ENCODE results near the gene AGL. TPM values are rescaled to one million over a fixed set of nuclear protein-coding genes. Genes with fewer than 3 reads are reported as not detected.
"Not testable (repeated sequence)": the region's sequence is repeated elsewhere in the genome, so short reads cannot be mapped to it uniquely, and the experiment has no call there.

AGL gene
- total and polyA plus RNA-seq, 2 of the 8 experiments (the other 6 are each of a cell fraction or from before 2014, with no cell fraction given), result 2.7 to 19.2 TPM

GRCh38 chr1:99836171-99837103 lies 13.7 kb upstream of the AGL start:
- H2BK5ac ChIP-seq (ENCODE audit: low read depth, low read length); H2BK120ac ChIP-seq (replicated peaks; ENCODE audit: low read depth, low read length); H3K36me3 ChIP-seq (ENCODE audit: control insufficient read depth in 2 of 4, insufficient read depth in 4 of 4, low read length in 3 of 4); H3K14ac ChIP-seq (ENCODE audit: insufficient read length); H3K79me2 ChIP-seq (ENCODE audit: control insufficient read depth in 1 of 2, insufficient read depth in 2 of 2, low read length in 2 of 2); CTCF ChIA-PET (ENCODE audit: partially characterized antibody); H3K56ac ChIP-seq (replicated peaks; ENCODE audit: insufficient read length, low read depth, low read length); H3K18ac ChIP-seq (ENCODE audit: extremely low read depth, low read length); H3K9ac ChIP-seq (replicated peaks in 1 of 4; ENCODE audit: extremely low read depth in 1 of 4, low read depth in 3 of 4, low read length in 3 of 4); H3K4me1 ChIP-seq (replicated peaks in 1 of 4; ENCODE audit: control insufficient read depth in 3 of 4, insufficient read depth in 4 of 4, low read length in 3 of 4); FAIRE-seq; H3K4me3 ChIP-seq (ENCODE audit: extremely low read depth in 1 of 4, insufficient read depth in 2 of 4, low read depth in 3 of 4, low read length in 4 of 4); H3K79me1 ChIP-seq (ENCODE audit: low read depth, low read length); H3K27me3 ChIP-seq (replicated peaks in 1 of 4; ENCODE audit: control insufficient read depth in 3 of 4, extremely low read depth in 1 of 4, insufficient read depth in 3 of 4, low read length in 3 of 4); H4K5ac ChIP-seq (ENCODE audit: insufficient read length, low read depth, low read length); H4K91ac ChIP-seq (replicated peaks; ENCODE audit: insufficient read length, low read length); H2BK15ac ChIP-seq (ENCODE audit: low read length); H3K23ac ChIP-seq (ENCODE audit: insufficient read length); H3K27ac ChIP-seq (ENCODE audit: low read depth, low read length); H2BK12ac ChIP-seq (ENCODE audit: low read depth, low read length); H2BK20ac ChIP-seq (ENCODE audit: low read length); POLR2A ChIA-PET (ENCODE audit: partially characterized antibody); H3K4me2 ChIP-seq (ENCODE audit: insufficient read depth in 1 of 2, low read depth in 2 of 2, low read length in 2 of 2); H3K4ac ChIP-seq (replicated peaks; ENCODE audit: insufficient read length, low read depth, low read length); H3K9me3 ChIP-seq (ENCODE audit: insufficient read depth in 2 of 2, low read depth in 1 of 2, low read length in 1 of 2); H3K23me2 ChIP-seq (ENCODE audit: low read depth, low read length); H4K20me1 ChIP-seq (replicated peaks in 1 of 2; ENCODE audit: control insufficient read depth in 1 of 2, insufficient read depth in 2 of 2, low read length in 2 of 2); DNase-seq (ENCODE audit: low read depth in 1 of 2, low spot score in 2 of 2); H4K8ac ChIP-seq (ENCODE audit: extremely low read depth, insufficient read depth, low read length); H2AK5ac ChIP-seq (ENCODE audit: low read depth, low read length): not testable (repeated sequence)
- 83% methylated on average over 7 of the region's 7 CpGs; no CpG with 5 or more reads in 1 of the 2 experiments for WGBS, 2 experiments (ENCODE audit: extremely low coverage in 1 of 2, insufficient coverage in 1 of 2, insufficient read length in 1 of 2, insufficient replicate concordance in 2 of 2, low coverage in 1 of 2, low lambda C conversion rate in 2 of 2, missing lambda C conversion rate in 1 of 2)
- peak overlapping the region; percentile 90 for H2AFZ ChIP-seq (ENCODE audit: low read length)

DNA sequence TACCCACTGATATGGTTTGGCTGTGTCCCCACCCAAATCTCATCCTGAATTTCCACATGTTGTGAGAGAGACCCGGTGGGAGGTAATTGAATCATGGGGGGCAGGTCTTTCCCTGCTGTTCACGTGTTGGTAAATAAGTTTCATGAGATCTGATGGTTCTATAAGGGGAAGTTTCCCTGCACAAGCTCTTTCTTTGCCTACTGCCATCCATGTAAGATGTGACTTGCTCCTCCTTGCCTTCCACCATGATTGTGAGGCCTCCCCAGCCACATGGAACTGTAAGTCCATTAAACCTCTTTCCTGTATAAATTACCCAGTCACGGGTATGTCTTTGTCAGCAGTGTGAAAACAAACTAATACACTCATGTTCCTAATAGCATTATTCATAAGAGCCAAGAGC lies 9.8 kb upstream of the AGL start:
- H2BK120ac ChIP-seq (replicated peaks; ENCODE audit: low read depth, low read length); H3K14ac ChIP-seq (ENCODE audit: insufficient read length); H3K79me2 ChIP-seq (ENCODE audit: control insufficient read depth in 1 of 2, insufficient read depth in 2 of 2, low read length in 2 of 2); H3K4me2 ChIP-seq (ENCODE audit: insufficient read depth in 1 of 2, low read depth in 2 of 2, low read length in 2 of 2); H2AFZ ChIP-seq (ENCODE audit: low read length); H3K56ac ChIP-seq (replicated peaks; ENCODE audit: insufficient read length, low read depth, low read length); H3K27ac ChIP-seq (ENCODE audit: low read depth, low read length); H3K23ac ChIP-seq (ENCODE audit: insufficient read length); H3K9me3 ChIP-seq (ENCODE audit: insufficient read depth in 2 of 2, low read depth in 1 of 2, low read length in 1 of 2); FAIRE-seq; H4K20me1 ChIP-seq (replicated peaks in 1 of 2; ENCODE audit: control insufficient read depth in 1 of 2, insufficient read depth in 2 of 2, low read length in 2 of 2); H3K79me1 ChIP-seq (ENCODE audit: low read depth, low read length); H4K91ac ChIP-seq (replicated peaks; ENCODE audit: insufficient read length, low read length); H2BK5ac ChIP-seq (ENCODE audit: low read depth, low read length); H3K9ac ChIP-seq (replicated peaks in 1 of 4; ENCODE audit: extremely low read depth in 1 of 4, low read depth in 3 of 4, low read length in 3 of 4); H3K27me3 ChIP-seq (replicated peaks in 1 of 4; ENCODE audit: control insufficient read depth in 3 of 4, extremely low read depth in 1 of 4, insufficient read depth in 3 of 4, low read length in 3 of 4); H3K4me3 ChIP-seq (ENCODE audit: extremely low read depth in 1 of 4, insufficient read depth in 2 of 4, low read depth in 3 of 4, low read length in 4 of 4); H2BK15ac ChIP-seq (ENCODE audit: low read length); H4K5ac ChIP-seq (ENCODE audit: insufficient read length, low read depth, low read length); DNase-seq (ENCODE audit: low read depth in 1 of 2, low spot score in 2 of 2); POLR2A ChIA-PET (ENCODE audit: partially characterized antibody); H2BK20ac ChIP-seq (ENCODE audit: low read length); H3K36me3 ChIP-seq (ENCODE audit: control insufficient read depth in 2 of 4, insufficient read depth in 4 of 4, low read length in 3 of 4); H4K8ac ChIP-seq (ENCODE audit: extremely low read depth, insufficient read depth, low read length); H2AK5ac ChIP-seq (ENCODE audit: low read depth, low read length); H3K23me2 ChIP-seq (ENCODE audit: low read depth, low read length); CTCF ChIA-PET (ENCODE audit: partially characterized antibody); H3K4me1 ChIP-seq (replicated peaks in 1 of 4; ENCODE audit: control insufficient read depth in 3 of 4, insufficient read depth in 4 of 4, low read length in 3 of 4); H3K18ac ChIP-seq (ENCODE audit: extremely low read depth, low read length); H2BK12ac ChIP-seq (ENCODE audit: low read depth, low read length); H3K4ac ChIP-seq (replicated peaks; ENCODE audit: insufficient read length, low read depth, low read length): not testable (repeated sequence)
- WGBS, 2 experiments (ENCODE audit: extremely low coverage in 1 of 2, insufficient coverage in 1 of 2, insufficient read length in 1 of 2, insufficient replicate concordance in 2 of 2, low coverage in 1 of 2, low lambda C conversion rate in 2 of 2, missing lambda C conversion rate in 1 of 2), result 89% methylated on average over 3 of the region's 3 CpGs; no CpG with 5 or more reads in 1 of the 2 experiments
